Thymus (tissue), 11 donors: ENCODE results near the gene ZNF341. TPM values are rescaled to one million over a fixed set of nuclear protein-coding genes. Genes with fewer than 3 reads are reported as not detected.
"Not testable (repeated sequence)": the region's sequence is repeated elsewhere in the genome, so short reads cannot be mapped to it uniquely, and the experiment has no call there.

Source experiments
- DNase-seq, 9 donors: peaks; one replicate each; pipeline ENCODE4 v3.0.0-alpha.2; 2013; ENCODE audit warnings: low spot score in 9 of 9, low read depth in 6 of 9, missing footprints in 1 of 9
- H3K27ac ChIP-seq, 2 donors: one replicate each; pipeline ENCODE4 v1.5.1; 2013; ENCODE audit warnings: control low read depth in 1 of 2, low read depth in 1 of 2, low read length in 1 of 2, mild to moderate bottlenecking in 1 of 2, moderate library complexity in 1 of 2
- H3K27me3 ChIP-seq, 2 donors: one replicate each; pipeline ENCODE4 v1.5.1; 2013; ENCODE audit warnings: low read length in 1 of 2; ENCODE audit not compliant: control insufficient read depth in 2 of 2, insufficient read depth in 1 of 2
- H3K36me3 ChIP-seq, 2 donors: one replicate each; pipeline ENCODE4 v1.5.1; 2013; ENCODE audit warnings: low read length in 1 of 2, mild to moderate bottlenecking in 1 of 2, moderate library complexity in 1 of 2; ENCODE audit not compliant: control insufficient read depth in 2 of 2, insufficient read depth in 2 of 2
- H3K4me1 ChIP-seq, 2 donors: one replicate each; pipeline ENCODE4 v1.5.1; 2013; ENCODE audit warnings: low read length in 2 of 2; ENCODE audit not compliant: control insufficient read depth in 2 of 2, insufficient read depth in 2 of 2
- H3K4me3 ChIP-seq, 2 donors: one replicate each; pipeline ENCODE4 v1.5.1; 2013; ENCODE audit warnings: low read length in 2 of 2, control low read depth in 1 of 2, mild to moderate bottlenecking in 1 of 2
- H3K9me3 ChIP-seq, 2 donors: one replicate each; pipeline ENCODE4 v1.5.1; 2013; ENCODE audit warnings: low read length in 1 of 2, mild to moderate bottlenecking in 1 of 2; ENCODE audit not compliant: control insufficient read depth in 2 of 2, insufficient read depth in 1 of 2
- WGBS: extraction: QIAGEN DNeasy Blood & Tissue Kit; methylation state at CpG from one replicate; pipeline ENCODE4 v1.1.7; 2013; 5-methylcytosine and 5-hydroxymethylcytosine counted together
- polyA plus RNA-seq: library from polyadenylated mRNA; stranded (reverse); fragments of 200-250 nt; gene quantifications from one replicate; pipeline ENCODE4 v1.2.3, GENCODE V29; 2013
- total RNA-seq: library from RNA; stranded (reverse); fragments of 120-200 nt; gene quantifications from one replicate; pipeline ENCODE4 v1.2.4, GENCODE V29; 2013
- donor health status: healthy.

Gene ZNF341
- total and polyA plus RNA-seq, 2 donors, result 1.6 to 4.7 TPM

GRCh38 chr20:33755936-33756490 lies 24.2 kb downstream of the ZNF341 start:
- Histone ChIP-seq H3K27ac (peak overlapping the region; percentile 78 to 88), H3K36me3 (peaks cover 19 to 21% of the 10 kb centered on the region in 2 donors), H3K4me1 (peaks cover 4 to 13% of the 10 kb centered on the region in 2 donors)
- not testable (repeated sequence) for H3K4me3 ChIP-seq, H3K9me3 ChIP-seq, H3K27me3 ChIP-seq
- DNase-seq, result peak in 6 of 9 donors; percentile 21 to 84 (median 64)
- 74% methylated on average over 10 of the region's 10 CpGs for WGBS

- 98% methylated on average over 10 of the region's 10 CpGs for WGBS
- H3K4me1 ChIP-seq, result peaks cover 4 to 13% of the 10 kb centered on the region in 2 donors
- H3K9me3 ChIP-seq, result peaks cover 0 to 6% of the 10 kb centered on the region in 2 donors
- no peak overlapping the region for H3K4me3 ChIP-seq
- H3K27me3 ChIP-seq, result no peaks in the 10 kb centered on the region
- no peak for DNase-seq
- H3K36me3 ChIP-seq, result peaks cover 21 to 25% of the 10 kb centered on the region in 2 donors
- H3K27ac ChIP-seq, result no peak overlapping the region
Observed at GRCh38 chr20:33757046-33757445, 25.2 kb downstream of the ZNF341 start.

DNA sequence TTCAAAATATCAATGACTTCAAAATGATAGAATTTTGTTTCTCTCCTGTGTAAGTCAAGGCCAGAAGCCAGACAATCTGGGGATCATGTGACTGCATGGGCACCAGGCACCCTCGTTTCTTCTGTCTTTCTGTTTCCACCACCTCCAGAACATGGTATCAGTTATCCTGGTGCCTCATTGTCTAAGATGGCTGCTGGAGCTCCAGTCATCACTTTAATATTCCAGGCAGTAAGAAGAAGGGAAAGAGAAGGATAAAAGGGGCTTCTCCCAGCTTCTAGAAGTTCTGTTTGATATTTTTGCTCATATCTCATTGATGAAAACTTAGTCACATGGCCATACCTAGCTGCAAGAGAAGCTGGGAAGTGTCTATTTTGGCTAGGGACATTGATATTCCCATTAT lies 25.7 kb downstream of the ZNF341 start:
- Histone ChIP-seq H3K27me3 (no peaks in the 10 kb centered on the region), H3K36me3 (peaks cover 21 to 26% of the 10 kb centered on the region in 2 donors)
- 94% methylated on average over 1 of the region's 1 CpG for WGBS

GRCh38 chr20:33761698-33762250 lies 30.0 kb downstream of the ZNF341 start:
- DNase-seq, result no peak
- peaks cover 8 to 22% of the 10 kb centered on the region in 2 donors for H3K36me3 ChIP-seq
- H3K9me3 ChIP-seq, result peaks cover 0 to 6% of the 10 kb centered on the region in 2 donors
- H3K27me3 ChIP-seq, result no peaks in the 10 kb centered on the region
- H3K27ac ChIP-seq, result no peak overlapping the region
- no peak overlapping the region for H3K4me3 ChIP-seq
- 98% methylated on average over 13 of the region's 13 CpGs for WGBS
- H3K4me1 ChIP-seq, result no peaks in the 10 kb centered on the region

More for the DNA sequence above, 25.7 kb downstream of the ZNF341 start:
- peaks cover 4 to 13% of the 10 kb centered on the region in 2 donors for H3K4me1 ChIP-seq
- DNase-seq, result no peak
- H3K27ac ChIP-seq, result no peak overlapping the region
- peaks cover 0 to 6% of the 10 kb centered on the region in 2 donors for H3K9me3 ChIP-seq
- no peak overlapping the region for H3K4me3 ChIP-seq

- peaks cover 8 to 22% of the 10 kb centered on the region in 2 donors for H3K36me3 ChIP-seq
- WGBS, result 97% methylated on average over 2 of the region's 2 CpGs
Observed at GRCh38 chr20:33765099-33765498, 33.3 kb downstream of the ZNF341 start.

GRCh38 chr20:33765592-33765991 lies 33.8 kb downstream of the ZNF341 start:
- Histone ChIP-seq H3K9me3 (no peaks in the 10 kb centered on the region), H3K36me3 (peaks cover 8 to 24% of the 10 kb centered on the region in 2 donors), H3K27ac (no peak overlapping the region), H3K27me3 (no peaks in the 10 kb centered on the region), H3K4me3 (no peak overlapping the region), H3K4me1 (no peaks in the 10 kb centered on the region)
- WGBS, result 97% methylated on average over 5 of the region's 5 CpGs
- DNase-seq, result no peak

More at GRCh38 chr20:33765099-33765498, 33.3 kb downstream of the ZNF341 start:
- H3K4me3 ChIP-seq, result no peak overlapping the region
- H3K27ac ChIP-seq, result no peak overlapping the region
- no peaks in the 10 kb centered on the region for H3K27me3 ChIP-seq
- H3K9me3 ChIP-seq, result no peaks in the 10 kb centered on the region
- H3K4me1 ChIP-seq, result no peaks in the 10 kb centered on the region
- no peak for DNase-seq

DNA sequence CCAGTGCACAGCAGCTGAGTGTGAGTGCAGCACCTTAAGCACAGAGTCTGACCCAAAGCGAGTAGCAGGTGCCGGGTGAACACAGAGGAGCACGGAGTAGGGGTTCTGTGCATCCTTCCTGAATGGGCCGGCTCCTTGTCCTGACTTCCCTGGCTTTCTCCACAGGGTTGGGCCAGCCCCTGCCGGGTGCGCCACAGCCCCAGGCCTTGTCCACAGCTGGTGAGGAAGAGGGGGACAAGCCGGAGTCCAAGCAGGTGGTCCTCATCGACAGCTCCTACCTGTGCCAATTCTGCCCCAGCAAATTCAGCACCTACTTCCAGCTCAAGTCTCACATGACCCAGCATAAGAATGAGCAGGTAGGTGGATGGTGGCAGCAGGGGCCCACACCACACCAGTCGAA lies 34.9 kb downstream of the ZNF341 start:
- Histone ChIP-seq H3K27ac (no peak overlapping the region), H3K4me3 (no peak overlapping the region), H3K27me3 (no peaks in the 10 kb centered on the region), H3K4me1 (no peaks in the 10 kb centered on the region), H3K36me3 (peaks cover 8 to 20% of the 10 kb centered on the region in 2 donors), H3K9me3 (no peaks in the 10 kb centered on the region)
- no peak for DNase-seq
- WGBS, result 99% methylated on average over 9 of the region's 9 CpGs

GRCh38 chr20:33767777-33768138 lies 36.0 kb downstream of the ZNF341 start:
- no peak for DNase-seq
- WGBS, result 98% methylated on average over 2 of the region's 2 CpGs
- Histone ChIP-seq H3K4me3 (no peak overlapping the region), H3K9me3 (no peaks in the 10 kb centered on the region), H3K27me3 (no peaks in the 10 kb centered on the region), H3K27ac (no peak overlapping the region), H3K36me3 (peaks cover 8 to 15% of the 10 kb centered on the region in 2 donors), H3K4me1 (no peaks in the 10 kb centered on the region)

GRCh38 chr20:33769043-33769442 lies 37.2 kb downstream of the ZNF341 start:
- Histone ChIP-seq H3K9me3 (no peaks in the 10 kb centered on the region), H3K27ac (no peak overlapping the region), H3K36me3 (peaks cover 8 to 15% of the 10 kb centered on the region in 2 donors), H3K27me3 (no peaks in the 10 kb centered on the region), H3K4me3 (no peak overlapping the region), H3K4me1 (no peaks in the 10 kb centered on the region)
- DNase-seq, result no peak
- WGBS, result 98% methylated on average over 4 of the region's 4 CpGs
